Measurements from ENCODE around the gene PROCA1.
A peak's percentile ranks its signal among the peaks of the same experiment; 100 is the strongest.

PROCA1 gene, protein sequence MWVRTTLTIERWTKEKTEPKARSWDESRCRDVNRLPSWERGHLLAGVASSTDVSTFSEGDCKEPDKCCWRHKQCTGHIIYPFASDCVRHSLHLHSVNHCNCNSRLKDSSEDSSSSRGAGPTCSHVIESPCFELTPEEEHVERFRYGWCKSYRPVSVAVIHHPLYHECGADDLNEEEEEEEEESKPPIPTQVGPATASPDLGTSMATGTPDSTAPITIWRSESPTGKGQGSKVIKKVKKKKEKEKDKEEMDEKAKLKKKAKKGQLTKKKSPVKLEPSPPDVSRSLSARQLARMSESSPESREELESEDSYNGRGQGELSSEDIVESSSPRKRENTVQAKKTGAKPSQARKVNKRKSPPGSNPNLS

DNA sequence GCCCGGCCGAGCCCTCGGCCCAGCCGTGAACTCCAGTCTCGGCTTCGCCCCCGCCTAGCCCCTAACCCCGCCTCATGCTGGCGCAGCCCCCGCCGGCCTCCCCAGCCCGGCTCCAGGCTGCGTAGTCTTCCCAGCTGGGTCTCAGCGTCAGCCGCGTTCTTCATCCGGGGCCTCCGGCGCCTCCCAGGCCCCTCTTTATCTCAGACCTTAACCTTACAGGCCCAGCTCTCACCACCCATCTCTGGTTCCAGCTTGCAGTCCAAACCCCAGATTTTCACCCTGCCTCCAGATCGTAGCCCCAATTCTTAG lies at the start of gene PROCA1:
TSS of gene PROCA1 (minus strand) at position 166 of the 309 bp plus-strand sequence. CDS start 228 bp downstream, outside the sequence.
- no peak for DNase-seq

DNA sequence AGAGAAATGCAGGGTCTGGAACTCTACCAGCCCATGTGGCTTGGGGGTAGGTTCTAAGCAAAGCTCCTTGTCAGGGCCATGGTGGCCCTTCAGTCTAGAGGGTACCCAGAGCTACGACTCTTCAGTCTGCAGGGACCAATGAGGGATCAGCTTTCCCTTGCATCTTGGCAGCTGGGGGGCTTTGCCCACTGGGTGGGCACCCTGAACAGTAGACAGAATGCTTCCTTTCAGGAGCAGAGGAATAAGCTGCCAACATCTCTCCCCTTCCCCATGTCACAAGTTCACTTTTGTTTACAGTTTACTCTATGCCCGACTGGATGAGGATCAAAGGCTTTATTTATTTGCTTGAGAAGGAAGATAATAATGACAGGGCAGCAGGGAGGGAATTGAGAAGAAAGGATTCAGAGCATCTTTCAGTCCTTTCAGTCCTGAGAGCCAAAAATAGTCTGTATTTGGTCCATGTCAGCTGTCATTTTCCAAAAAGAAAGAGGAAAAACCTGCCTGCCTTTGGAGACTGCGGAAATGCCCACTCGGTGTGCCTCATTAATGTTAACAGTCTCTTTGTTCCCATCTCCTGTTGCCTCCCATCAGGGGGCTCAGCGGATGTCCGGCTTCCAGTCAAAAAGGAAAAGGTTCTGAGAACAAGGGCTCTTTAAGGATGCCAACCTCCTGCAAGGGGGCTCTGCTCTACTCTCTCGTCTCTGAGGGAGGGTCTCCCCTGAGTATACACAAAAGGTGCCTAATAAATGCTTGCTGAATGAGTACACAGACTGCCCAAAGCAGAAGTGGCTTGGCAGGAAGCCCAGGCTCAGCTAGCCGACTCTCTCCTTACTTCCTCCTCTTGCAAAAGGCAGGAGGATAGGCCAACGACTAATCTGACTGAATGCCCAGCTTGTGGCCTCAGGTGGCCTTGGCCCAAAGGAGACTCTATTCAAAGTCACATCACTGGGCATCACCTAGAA lies 49.2 kb upstream of the PROCA1 start:
- DNase-seq = peak; percentile 52 to 70

DNA sequence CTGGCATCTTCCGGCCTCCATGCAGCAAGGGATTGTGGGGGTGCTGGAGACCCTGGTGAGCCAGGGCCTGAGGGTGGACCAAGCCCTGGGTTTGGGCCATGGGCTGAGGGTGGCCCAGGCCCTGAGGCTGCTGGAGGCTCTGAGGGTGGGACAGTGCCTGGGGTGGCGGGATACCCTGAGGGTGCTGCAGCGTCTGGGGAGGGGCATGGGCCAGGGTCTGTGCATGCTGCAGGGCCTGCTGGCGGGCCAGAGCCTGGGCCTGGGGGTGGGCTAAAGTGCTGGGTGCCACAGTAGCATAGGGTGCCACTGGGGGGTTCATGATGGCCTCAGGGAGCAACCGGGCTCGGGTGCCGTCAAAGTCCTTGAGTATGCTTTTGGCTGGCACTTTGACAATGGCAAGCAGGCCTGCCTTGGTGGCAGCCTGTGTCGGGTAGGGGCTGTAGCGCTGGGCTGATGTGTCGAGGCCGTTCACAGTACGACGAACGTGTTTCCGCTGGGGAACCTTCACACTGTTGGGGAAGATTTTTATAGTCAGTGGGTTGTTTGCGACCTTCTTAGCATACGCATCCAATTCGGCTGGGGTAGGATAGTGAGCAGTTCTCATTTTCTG lies 47.7 kb upstream of the PROCA1 start:
- no peak for DNase-seq

DNA sequence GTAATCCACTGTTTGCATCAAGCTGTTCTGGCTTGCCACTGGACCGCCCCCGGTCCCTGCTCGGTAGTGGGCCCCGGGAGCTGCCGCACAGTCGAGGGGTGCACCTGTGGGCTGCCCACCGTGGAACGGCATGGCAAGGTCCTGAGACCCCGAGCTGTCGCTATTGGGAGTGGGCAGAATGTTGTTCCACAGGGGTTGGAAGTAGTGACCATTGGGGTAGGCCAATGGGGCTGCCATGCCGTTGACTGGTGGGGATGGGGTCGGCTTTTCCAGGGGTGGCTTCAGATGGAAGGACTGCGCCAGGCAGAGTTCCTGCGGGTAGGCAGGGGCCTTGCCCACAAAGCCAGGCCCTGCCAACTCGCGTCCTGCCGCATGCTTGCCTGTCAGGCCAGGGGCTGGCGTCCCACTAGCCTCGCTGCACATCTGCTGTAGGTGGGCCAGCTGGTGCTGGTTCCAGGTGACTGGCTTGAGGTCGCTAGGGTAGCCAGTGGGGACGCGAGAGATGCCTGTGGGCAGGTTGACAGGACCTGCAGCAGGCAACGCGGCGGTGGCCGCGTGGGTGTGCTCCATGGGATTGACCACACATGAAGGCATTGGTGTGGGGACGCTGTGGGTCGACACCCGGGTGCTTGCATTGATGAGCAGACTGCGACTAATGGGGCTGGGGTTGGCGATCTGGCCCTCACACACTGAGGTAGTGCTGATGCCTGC lies 46.9 kb upstream of the PROCA1 start:
- no peak for DNase-seq

DNA sequence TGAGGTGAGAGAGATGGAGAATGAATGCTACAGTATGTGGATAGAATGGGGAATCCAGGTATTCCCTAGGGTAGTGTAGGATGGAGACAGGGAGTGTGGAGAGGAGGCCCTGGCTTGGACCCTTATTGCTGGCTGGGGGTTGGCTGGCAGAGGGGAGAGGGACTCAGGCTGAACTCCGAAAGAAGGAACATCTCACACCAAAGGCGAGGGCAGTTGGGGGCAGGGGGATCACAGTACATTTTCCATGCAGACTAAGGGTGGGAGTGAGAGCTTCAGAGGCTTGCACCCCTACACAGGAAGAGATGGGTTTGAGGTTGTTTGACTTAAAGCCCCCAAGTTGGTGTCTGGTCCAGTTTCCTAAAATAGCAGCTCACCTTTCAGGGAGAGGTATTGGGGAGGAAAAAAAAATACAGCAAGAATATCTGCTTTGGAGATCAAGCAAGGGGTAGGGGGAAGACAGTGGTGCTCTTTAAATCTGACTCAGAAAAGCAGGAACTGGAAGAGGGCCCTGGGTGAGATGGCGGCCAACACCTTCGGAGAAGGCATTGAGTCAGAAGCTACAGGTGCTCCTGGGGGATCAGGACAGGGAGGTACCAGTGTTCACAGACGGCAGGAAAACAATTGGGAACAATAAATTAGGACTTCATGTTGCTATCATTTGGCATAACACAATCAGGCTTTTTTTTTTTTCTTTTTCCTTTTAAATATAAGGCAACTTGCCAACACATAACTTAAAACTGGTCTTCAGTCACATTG lies 44.5 kb upstream of the PROCA1 start:
- DNase-seq = no peak

DNA sequence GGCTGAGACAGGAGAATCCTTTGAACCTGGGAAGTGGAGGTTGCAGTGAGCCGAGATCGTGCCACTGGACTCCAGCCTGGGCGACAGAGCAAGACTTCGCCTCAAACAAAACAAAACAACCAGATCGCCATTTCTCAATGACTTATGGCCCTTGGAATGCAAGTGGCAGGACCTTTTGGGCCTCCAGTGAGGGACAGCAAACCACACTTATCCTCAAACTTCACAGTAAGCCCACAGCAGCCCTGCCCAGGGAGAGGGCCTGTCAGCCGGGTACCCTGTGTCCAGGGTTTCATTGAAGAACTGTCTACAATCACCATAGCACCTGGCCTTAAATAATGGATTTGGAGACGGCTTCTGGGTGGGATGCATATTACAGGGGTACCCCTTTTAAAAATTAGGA lies 43.8 kb upstream of the PROCA1 start:
- DNase-seq = no peak

DNA sequence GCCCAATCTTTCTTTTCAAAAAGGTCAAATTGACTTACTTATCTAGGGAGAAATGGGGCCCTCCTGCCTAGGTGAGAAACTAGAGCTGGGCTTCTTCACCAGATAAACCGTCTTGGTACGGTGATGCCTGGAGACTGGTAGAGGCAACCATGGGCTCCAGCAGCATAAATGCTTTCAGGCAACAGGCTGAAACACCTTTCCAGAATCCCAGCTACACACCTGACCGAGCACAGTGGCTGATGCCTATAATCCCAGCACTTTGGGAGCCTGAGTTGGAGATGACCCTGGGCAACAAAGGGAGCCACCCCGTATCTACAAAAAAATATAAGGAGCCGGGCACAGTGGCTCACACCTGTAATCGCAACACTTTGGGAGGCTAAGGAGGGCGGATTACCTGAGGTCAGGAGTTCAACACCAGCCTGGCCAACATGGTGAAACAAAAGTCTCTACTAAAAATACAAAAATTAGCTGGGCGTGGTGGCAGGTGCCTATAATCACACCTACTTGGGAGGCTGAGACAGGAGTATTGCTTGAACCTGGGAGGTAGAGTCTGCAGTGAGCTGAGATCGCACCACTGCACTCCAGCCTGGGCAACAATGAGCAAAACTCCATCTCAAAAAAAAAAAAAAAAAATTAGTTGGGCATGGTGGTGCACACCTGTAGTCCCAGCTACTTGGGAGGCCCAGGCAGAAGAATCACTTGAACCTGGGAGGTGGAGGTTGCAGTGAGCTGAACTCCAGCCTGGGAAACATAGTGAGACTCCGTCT lies 40.1 kb upstream of the PROCA1 start:
- no peak for DNase-seq

DNA sequence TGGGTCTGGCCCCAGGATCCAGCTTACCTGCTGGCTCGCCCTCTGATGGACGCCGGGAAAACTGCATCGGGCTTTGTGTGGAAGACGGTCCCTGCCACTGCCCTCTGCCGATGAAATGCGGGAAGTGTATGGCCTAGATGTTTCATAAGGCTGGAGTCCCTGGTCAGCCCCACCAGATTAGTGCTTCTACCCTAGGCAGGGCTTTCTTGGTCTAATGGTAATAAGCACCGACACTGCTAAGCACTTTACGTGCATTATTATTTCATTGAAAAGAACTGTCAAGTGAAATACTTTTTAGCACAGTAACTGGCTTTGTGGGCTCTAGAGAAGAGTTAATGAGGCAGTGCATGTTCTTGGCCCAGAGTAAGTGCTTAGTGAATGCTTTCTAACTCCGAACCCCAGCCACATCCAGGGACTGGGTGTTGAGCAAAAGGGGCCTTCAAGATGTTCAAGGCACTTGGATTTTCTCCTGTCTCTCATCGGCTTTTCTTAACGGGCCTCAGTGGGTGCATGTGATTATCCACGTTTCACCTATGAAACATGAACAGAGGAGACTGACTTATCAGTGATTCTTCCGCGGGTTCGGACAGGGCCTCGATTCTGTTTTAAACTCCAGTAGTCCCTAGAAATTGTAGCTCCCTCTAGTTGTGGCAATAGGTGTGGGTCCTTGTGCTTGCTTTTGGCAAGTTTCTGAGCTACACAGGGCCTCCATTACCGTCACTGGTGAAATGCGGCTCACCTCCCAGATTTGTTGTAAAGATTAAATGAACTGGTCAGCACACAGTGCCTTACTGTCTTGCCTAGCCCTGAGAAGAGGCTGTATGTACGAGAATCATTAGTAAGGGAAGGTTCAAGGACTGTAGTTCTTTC lies 38.7 kb upstream of the PROCA1 start:
- peak; percentile 75 to 97 for DNase-seq

DNA sequence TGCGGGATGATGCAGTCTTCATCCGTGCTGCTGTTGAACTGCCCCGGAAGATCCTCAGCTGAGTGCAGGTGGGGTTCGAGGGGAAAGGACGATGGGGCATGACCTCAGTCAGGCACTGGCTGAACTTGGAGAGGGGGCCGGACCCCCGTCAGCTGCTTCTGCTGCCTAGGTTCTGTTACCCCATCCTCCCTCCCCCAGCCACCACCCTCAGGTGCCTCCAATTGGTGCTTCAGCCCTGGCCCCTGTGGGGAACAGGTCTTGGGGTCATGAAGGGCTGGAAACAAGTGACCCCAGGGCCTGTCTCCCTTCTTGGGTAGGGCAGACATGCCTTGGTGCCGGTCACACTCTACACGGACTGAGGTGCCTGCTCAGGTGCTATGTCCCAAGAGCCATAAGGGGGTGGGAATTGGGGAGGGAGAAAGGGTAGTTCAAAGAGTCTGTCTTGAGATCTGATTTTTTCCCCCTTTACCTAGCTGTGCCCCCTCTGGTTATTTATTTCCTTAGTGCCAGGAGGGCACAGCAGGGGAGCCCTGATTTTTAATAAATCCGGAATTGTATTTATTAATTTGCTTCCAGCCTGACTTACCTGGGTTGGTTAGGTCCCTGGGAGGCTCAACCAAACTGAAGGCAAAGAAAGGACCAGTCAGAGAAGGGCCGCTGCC lies 38.0 kb upstream of the PROCA1 start:
- no peak for DNase-seq

DNA sequence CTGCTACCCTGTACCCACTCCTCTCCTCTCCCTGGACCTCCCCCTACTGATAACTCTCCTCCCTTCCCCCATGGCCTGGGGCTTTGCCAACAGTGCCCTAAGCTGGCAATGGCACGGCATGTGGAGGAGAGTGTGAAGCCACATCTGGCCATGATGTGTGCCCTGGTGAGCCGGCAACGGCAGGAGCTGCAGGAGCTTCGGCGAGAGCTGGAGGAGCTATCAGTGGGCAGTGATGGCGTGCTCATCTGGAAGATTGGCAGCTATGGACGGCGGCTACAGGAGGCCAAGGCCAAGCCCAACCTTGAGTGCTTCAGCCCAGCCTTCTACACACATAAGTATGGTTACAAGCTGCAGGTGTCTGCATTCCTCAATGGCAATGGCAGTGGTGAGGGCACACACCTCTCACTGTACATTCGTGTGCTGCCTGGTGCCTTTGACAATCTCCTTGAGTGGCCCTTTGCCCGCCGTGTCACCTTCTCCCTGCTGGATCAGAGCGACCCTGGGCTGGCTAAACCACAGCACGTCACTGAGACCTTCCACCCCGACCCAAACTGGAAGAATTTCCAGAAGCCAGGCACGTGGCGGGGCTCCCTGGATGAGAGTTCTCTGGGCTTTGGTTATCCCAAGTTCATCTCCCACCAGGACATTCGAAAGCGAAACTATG lies 37.3 kb upstream of the PROCA1 start:
- DNase-seq = no peak

DNA sequence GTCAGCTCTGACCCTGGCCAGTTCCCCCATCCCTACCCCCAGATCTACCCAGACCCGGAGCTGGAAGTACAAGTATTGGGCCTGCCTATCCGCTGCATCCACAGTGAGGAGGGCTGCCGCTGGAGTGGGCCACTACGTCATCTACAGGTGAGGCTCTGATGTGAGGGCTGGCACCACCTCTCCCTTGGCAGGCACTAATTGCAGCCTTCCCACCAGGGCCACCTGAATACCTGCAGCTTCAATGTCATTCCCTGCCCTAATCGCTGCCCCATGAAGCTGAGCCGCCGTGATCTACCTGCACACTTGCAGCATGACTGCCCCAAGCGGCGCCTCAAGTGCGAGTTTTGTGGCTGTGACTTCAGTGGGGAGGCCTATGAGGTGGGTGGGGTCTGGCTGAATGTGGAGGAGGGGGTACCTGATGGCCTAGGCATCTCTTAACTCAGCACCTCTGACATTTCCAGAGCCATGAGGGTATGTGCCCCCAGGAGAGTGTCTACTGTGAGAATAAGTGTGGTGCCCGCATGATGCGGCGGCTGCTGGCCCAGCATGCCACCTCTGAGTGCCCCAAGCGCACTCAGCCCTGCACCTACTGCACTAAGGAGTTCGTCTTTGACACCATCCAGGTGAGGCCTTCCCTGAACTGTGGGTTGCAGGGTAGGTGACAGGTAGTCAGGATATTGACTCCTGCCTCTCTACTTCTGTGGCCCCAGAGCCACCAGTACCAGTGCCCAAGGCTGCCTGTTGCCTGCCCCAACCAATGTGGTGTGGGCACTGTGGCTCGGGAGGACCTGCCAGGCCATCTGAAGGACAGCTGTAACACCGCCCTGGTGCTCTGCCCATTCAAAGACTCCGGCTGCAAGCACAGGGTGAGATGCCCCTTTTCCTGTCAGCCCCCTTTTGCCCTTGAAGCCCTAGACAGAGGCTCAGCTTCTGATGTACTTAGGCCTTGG lies 36.4 kb upstream of the PROCA1 start:
- no peak for DNase-seq

DNA sequence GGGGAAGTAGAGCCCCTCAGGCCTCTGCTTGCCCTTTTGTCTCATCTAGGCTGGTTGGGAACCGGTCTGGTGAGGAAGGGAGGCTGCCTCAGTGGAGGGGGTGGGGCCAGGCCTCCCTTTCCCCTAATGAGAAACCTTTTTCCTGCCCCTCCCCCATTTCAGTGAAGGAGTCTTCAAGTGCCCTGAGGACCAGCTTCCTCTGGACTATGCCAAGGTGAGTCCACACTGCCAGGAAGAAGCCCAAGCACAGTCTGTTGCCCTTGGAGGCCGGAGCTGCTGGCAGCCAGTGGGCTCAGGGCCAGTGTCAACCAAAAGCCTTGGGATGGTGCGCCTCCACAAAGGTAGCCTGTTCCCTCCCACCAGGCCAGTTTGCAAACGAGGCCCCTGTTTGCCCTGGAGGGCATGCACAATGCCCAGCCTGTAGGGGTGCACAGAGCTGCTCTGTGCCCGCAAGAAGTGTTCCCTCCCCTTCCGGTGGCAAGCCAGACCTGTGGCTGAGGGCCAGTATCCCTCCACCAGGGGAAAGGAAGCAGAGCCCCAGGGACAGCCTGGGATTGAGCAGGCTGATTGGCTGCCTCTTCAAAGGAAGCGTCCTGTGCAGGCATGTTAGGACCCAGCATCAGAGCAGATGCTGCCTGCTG lies 35.5 kb upstream of the PROCA1 start:
- DNase-seq = no peak

DNA sequence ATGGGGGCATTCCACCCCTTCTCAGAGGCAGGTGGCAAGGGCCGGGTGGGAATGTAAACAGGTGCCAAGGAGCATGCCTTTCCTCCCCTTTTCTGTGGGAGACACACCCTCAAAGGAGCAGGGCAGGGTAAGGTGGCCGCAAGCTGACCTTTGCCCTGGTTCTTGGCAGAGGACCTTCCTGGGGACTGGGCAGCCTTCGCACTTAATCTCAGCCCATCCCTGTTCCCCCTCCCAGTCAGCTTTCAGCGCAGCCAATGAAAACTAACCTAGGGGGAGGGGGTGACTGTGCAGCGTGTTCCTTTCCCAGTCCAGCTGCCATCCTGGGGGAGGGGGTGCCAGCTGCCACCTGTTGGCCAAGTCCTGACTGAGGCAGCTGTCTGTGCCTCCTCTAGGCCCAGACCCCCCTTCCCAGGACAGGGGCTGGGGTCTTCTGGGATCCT lies 34.9 kb upstream of the PROCA1 start:
- no peak for DNase-seq

DNA sequence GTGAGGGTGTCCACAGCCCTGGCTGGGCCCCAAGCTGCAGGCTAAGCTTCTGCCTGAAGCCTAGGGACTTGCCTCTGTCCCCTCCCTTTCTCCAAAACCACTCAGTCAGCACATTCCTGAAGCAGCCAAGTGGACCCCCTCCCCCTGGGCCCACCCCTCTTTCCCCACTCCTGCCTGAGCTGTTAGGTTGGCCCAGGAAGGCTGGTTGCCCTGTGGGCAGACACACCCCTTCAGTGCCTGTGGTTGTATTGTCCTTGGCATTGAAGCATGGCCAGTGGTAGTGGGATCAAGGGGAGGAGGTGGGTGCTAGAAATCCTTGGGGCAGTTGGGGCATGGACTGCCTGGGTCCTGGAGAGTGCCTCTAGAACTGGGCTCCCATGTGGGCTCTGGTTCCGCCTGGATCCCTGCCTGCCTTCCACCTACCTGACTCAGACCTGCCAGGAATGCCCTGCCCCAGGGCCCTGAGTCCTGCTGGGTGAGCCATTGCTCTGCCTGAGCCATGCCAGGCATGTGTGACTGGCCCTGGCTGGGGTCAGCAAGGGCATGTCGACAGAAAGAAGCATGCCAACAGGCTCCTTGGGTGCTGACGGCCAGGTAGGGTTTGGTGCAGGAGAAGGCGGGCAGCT lies 34.2 kb upstream of the PROCA1 start:
- DNase-seq = no peak

DNA sequence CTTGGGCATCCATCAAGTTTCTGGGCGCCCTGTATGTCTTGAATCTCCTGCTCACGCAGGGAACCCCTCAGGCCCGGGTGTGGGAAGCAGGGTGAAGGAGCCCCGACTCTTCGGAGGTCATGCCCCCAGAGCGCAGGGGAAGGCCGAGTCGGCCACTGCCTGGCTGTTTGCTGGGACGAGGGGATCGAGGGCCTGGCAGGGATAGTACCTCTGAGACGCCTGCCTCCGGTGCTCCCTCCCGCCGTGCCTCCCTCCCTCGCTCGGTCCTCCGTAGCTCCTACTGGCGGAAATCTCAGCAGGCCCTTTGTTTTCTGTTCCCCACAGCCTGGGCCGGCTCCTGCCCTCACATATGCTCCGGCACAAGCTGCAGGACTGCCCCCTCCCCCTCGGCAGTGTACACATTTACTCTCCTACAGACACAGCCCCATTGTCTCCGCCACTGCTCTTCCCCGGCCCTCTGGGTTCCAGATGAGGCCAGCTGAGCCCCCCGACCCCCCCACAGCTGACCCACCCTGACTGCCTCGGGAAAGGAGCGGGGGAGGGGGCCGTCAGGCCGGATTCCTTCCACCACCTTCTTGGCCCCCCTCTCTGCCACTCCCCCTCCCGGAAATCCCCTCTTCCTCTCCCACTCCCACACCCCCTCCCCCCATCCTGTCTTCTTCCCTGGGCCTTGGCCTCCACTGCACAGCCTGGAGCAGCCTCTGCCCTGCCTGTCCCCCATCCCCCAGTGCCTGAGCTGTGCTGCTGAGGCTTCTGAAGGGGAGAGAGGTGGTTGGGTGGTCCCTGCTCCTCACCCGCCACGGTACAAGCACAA lies 33.5 kb upstream of the PROCA1 start:
- peak in 1 of 2 donors; percentile 2 for DNase-seq
